Suprapubic skin (tissue), 4 donors: ENCODE results near the gene AQP9. TPM values are rescaled to one million over a fixed set of nuclear protein-coding genes. Genes with fewer than 3 reads are reported as not detected.

ENCODE experiments used
- DNase-seq, 2 donors: peaks; one replicate each; pipeline ENCODE4 v3.0.0-alpha.2; 2019; ENCODE audit warnings: low spot score in 2 of 2
- H3K27ac ChIP-seq: fragments of 200-600 bp; sonication (generic); one replicate; pipeline ENCODE4 v1.5.1; 2019
- H3K27me3 ChIP-seq: fragments of 200-600 bp; sonication (generic); one replicate; pipeline ENCODE4 v1.5.1; 2019
- H3K36me3 ChIP-seq: fragments of 200-600 bp; sonication (generic); one replicate; pipeline ENCODE4 v1.5.1; 2019
- H3K4me1 ChIP-seq: fragments of 200-600 bp; sonication (generic); one replicate; pipeline ENCODE4 v1.5.1; 2019
- H3K4me3 ChIP-seq: fragments of 200-600 bp; sonication (generic); one replicate; pipeline ENCODE4 v1.5.1; 2019; ENCODE audit warnings: mild to moderate bottlenecking
- H3K9me3 ChIP-seq: fragments of 200-600 bp; sonication (generic); one replicate; pipeline ENCODE4 v1.5.1; 2019
- CTCF ChIP-seq, 2 donors: fragments of 200-600 bp in 1 of 2; fragments of 450-650 bp in 1 of 2; sonication (generic) in 1 of 2; IDR thresholded peaks; one replicate each; pipeline ENCODE4 v1.5.1; 2016 to 2019; ENCODE audit warnings: antibody characterized with exemption in 2 of 2, mild to moderate bottlenecking in 1 of 2, moderate library complexity in 1 of 2
- EP300 ChIP-seq: sonication (generic); formaldehyde crosslinking; IDR thresholded peaks from one replicate; pipeline ENCODE4 v1.6.1; 2017; ENCODE audit warnings: antibody characterized with exemption
- POLR2A ChIP-seq, 2 donors: fragments of 450-650 bp; IDR thresholded peaks; one replicate each; pipeline ENCODE4 v1.6.1; 2017; ENCODE audit warnings: antibody characterized with exemption in 2 of 2, mild to moderate bottlenecking in 2 of 2, moderate library complexity in 2 of 2
- POLR2AphosphoS5 ChIP-seq, 3 donors: sonication (generic); formaldehyde crosslinking; IDR thresholded peaks; one replicate each; pipeline ENCODE4 v1.6.1; 2017; ENCODE audit warnings: antibody characterized with exemption in 3 of 3
- WGBS: methylation state at CpG from one replicate; pipeline ENCODE4 v1.1.5; 2018; 5-methylcytosine and 5-hydroxymethylcytosine counted together
- total RNA-seq, 4 donors: library from RNA; depleted of rRNA; stranded (reverse); fragments of >200 nt; gene quantifications; one replicate each; pipeline ENCODE4 v1.1.0, GENCODE V29; 2016

The AQP9 gene
- total RNA-seq, 4 donors from 2014 or later: 7.6 to 49.0 (median 32.7) TPM

GRCh38 chr15:58154769-58155168 lies 16.6 kb downstream of the AQP9 start:
- TF ChIP-seq EP300 (no peak), POLR2AphosphoS5 (IDR thresholded peaks at IDR 0.05) (no peak), CTCF (IDR thresholded peaks at IDR 0.05) (no peak), POLR2A (IDR thresholded peaks at IDR 0.05) (no peak)
- Histone ChIP-seq H3K4me3 (no peak overlapping the region), H3K36me3 (no peaks in the 10 kb centered on the region), H3K27ac (no peak overlapping the region), H3K27me3 (no peaks in the 10 kb centered on the region), H3K9me3 (no peaks in the 10 kb centered on the region), H3K4me1 (no peaks in the 10 kb centered on the region)
- no peak for DNase-seq
- 96% methylated on average over 2 of the region's 2 CpGs for WGBS

GRCh38 chr15:58159827-58160386 lies 21.7 kb downstream of the AQP9 start:
- no peak for DNase-seq

GRCh38 chr15:58161436-58161930 lies 23.3 kb downstream of the AQP9 start:
- Histone ChIP-seq H3K9me3 (no peaks in the 10 kb centered on the region), H3K4me1 (no peaks in the 10 kb centered on the region), H3K27me3 (peaks cover 7% of the 10 kb centered on the region), H3K27ac (no peak overlapping the region), H3K36me3 (no peaks in the 10 kb centered on the region), H3K4me3 (no peak overlapping the region)
- TF ChIP-seq EP300: no peak
- no peak for TF ChIP-seq POLR2A (IDR thresholded peaks at IDR 0.05)
- no peak for TF ChIP-seq CTCF (IDR thresholded peaks at IDR 0.05)
- no peak for TF ChIP-seq POLR2AphosphoS5 (IDR thresholded peaks at IDR 0.05)
- WGBS: 64% methylated on average over 1 of the region's 1 CpG
- DNase-seq: no peak

More at GRCh38 chr15:58159827-58160386, 21.7 kb downstream of the AQP9 start:
- no peaks in the 10 kb centered on the region for H3K4me1 ChIP-seq
- no peaks in the 10 kb centered on the region for H3K36me3 ChIP-seq
- H3K27ac ChIP-seq: no peak overlapping the region
- 74% methylated on average over 6 of the region's 6 CpGs for WGBS
- TF ChIP-seq POLR2AphosphoS5 (IDR thresholded peaks at IDR 0.05) (no peak), EP300 (no peak)
- no peak overlapping the region for H3K4me3 ChIP-seq
- no peaks in the 10 kb centered on the region for H3K9me3 ChIP-seq
- H3K27me3 ChIP-seq: peaks cover 7% of the 10 kb centered on the region

- no peak for TF ChIP-seq CTCF (IDR thresholded peaks at IDR 0.05)
- TF ChIP-seq POLR2A (IDR thresholded peaks at IDR 0.05): no peak
- no peak for TF ChIP-seq EP300
- TF ChIP-seq POLR2AphosphoS5 (IDR thresholded peaks at IDR 0.05): no peak
- no peak for DNase-seq
- 72% methylated on average over 4 of the region's 4 CpGs for WGBS
- Histone ChIP-seq H3K4me3 (no peak overlapping the region), H3K4me1 (no peaks in the 10 kb centered on the region), H3K9me3 (no peaks in the 10 kb centered on the region), H3K36me3 (no peaks in the 10 kb centered on the region), H3K27me3 (peaks cover 7% of the 10 kb centered on the region), H3K27ac (no peak overlapping the region)
These were observed 25.8 kb downstream of the AQP9 start for GRCh38 chr15:58163985-58164384.

GRCh38 chr15:58164926-58165325 lies 26.7 kb downstream of the AQP9 start:
- WGBS: 95% methylated on average over 1 of the region's 1 CpG
- H3K27me3 ChIP-seq: peaks cover 7% of the 10 kb centered on the region

More at GRCh38 chr15:58164926-58165325, 26.7 kb downstream of the AQP9 start:
- Histone ChIP-seq H3K36me3 (no peaks in the 10 kb centered on the region), H3K9me3 (no peaks in the 10 kb centered on the region), H3K4me1 (no peaks in the 10 kb centered on the region), H3K4me3 (no peak overlapping the region), H3K27ac (no peak overlapping the region)
- no peak for DNase-seq
- no peak for TF ChIP-seq POLR2AphosphoS5 (IDR thresholded peaks at IDR 0.05)
- TF ChIP-seq CTCF (IDR thresholded peaks at IDR 0.05): no peak
- no peak for TF ChIP-seq EP300
- no peak for TF ChIP-seq POLR2A (IDR thresholded peaks at IDR 0.05)
